SK-N-SH treated with all-trans-retinoic acid at 6 μM for 48 hours (cell line): ENCODE measurements around the gene CENPT.

ENCODE experiments used
- ATAC-seq: fragments of 200-7000 bp; cut with Tn5 transposase; 3 replicates; pipeline ENCODE4 v1.9.1; 2020; ENCODE audit warnings: mild to moderate bottlenecking, moderate library complexity
- ARNTL ChIP-seq: fragments of 450-650 bp; formaldehyde crosslinking; IDR thresholded peaks from 2 replicates; pipeline ENCODE4 v1.5.0; 2020; ENCODE audit warnings: low read depth, mild to moderate bottlenecking, moderate library complexity, borderline replicate concordance
- BACH2 ChIP-seq: fragments of 250-450 bp; sonication (Bioruptor Pico); IDR thresholded peaks from 2 replicates; pipeline ENCODE4 v1.9.0; 2021; ENCODE audit warnings: mild to moderate bottlenecking, borderline replicate concordance
- CSDC2 ChIP-seq: fragments of 250-450 bp; sonication (Bioruptor Pico); IDR thresholded peaks from 2 replicates; pipeline ENCODE4 v1.5.0; 2020; ENCODE audit warnings: mild to moderate bottlenecking, moderate library complexity
- ESRRG ChIP-seq: fragments of 250-450 bp; sonication (Bioruptor Pico); IDR thresholded peaks from 2 replicates; pipeline ENCODE4 v1.6.1; 2021; ENCODE audit warnings: mild to moderate bottlenecking
- GLIS3 ChIP-seq: fragments of 250-450 bp; sonication (Bioruptor Pico); IDR thresholded peaks from 2 replicates; pipeline ENCODE4 v1.5.0; 2020; ENCODE audit warnings: mild to moderate bottlenecking, moderate library complexity
- ISL1 ChIP-seq: fragments of 250-450 bp; sonication (Bioruptor Pico); IDR thresholded peaks from 2 replicates; pipeline ENCODE4 v2.1.2; 2022; ENCODE audit warnings: mild to moderate bottlenecking, moderate library complexity
- OSR1 ChIP-seq: fragments of 250-450 bp; sonication (Bioruptor Pico); IDR thresholded peaks from 2 replicates; pipeline ENCODE4 v1.8.0; 2022; ENCODE audit warnings: moderate library complexity, mild to moderate bottlenecking, inconsistent platforms
- PPARA ChIP-seq: fragments of 250-450 bp; sonication (Bioruptor Pico); IDR thresholded peaks from 2 replicates; pipeline ENCODE4 v1.5.0; 2020; ENCODE audit warnings: mild to moderate bottlenecking, borderline replicate concordance
- RARB ChIP-seq: fragments of 250-450 bp; sonication (Bioruptor Pico); IDR thresholded peaks from 2 replicates; pipeline ENCODE4 v1.8.0; 2021; ENCODE audit warnings: mild to moderate bottlenecking, moderate library complexity
- SNAI2 ChIP-seq: fragments of 250-450 bp; sonication (Bioruptor Pico); IDR thresholded peaks from 2 replicates; pipeline ENCODE4 v1.5.0; 2020; ENCODE audit warnings: mild to moderate bottlenecking, moderate library complexity
- TCF4 ChIP-seq: fragments of 250-450 bp; sonication (Bioruptor Pico); IDR thresholded peaks from 2 replicates; pipeline ENCODE4 v1.8.0; 2021; ENCODE audit warnings: mild to moderate bottlenecking, moderate library complexity, borderline replicate concordance
- TOX ChIP-seq: fragments of 250-450 bp; sonication (Bioruptor Pico); IDR thresholded peaks from 2 replicates; pipeline ENCODE4 v1.8.0; 2021; ENCODE audit warnings: mild to moderate bottlenecking, moderate library complexity, borderline replicate concordance
- ZC3H10 ChIP-seq: fragments of 250-450 bp; sonication (Bioruptor Pico); IDR thresholded peaks from 2 replicates; pipeline ENCODE4 v1.5.1; 2021; ENCODE audit warnings: mild to moderate bottlenecking, moderate library complexity
- ZFP30 ChIP-seq: fragments of 450-650 bp; formaldehyde crosslinking; IDR thresholded peaks from 2 replicates; pipeline ENCODE4 v1.5.0; 2022; ENCODE audit warnings: mild to moderate bottlenecking, moderate library complexity
- ZNF565 ChIP-seq: fragments of 450-650 bp; formaldehyde crosslinking; conservative IDR thresholded peaks from 2 replicates; pipeline ENCODE4 v1.5.0; 2020; ENCODE audit warnings: low read depth, mild to moderate bottlenecking, moderate library complexity
- ZNF70 ChIP-seq: fragments of 450-650 bp; formaldehyde crosslinking; IDR thresholded peaks from 2 replicates; pipeline ENCODE4 v1.5.0; 2020; ENCODE audit warnings: mild to moderate bottlenecking, moderate library complexity
- ZNF8 ChIP-seq: fragments of 450-650 bp; formaldehyde crosslinking; IDR thresholded peaks from 2 replicates; pipeline ENCODE4 v1.5.0; 2020; ENCODE audit warnings: mild to moderate bottlenecking, moderate library complexity
- TF ChIP-seq, protein P1 (sequence below): fragments of 250-450 bp; sonication (Bioruptor Pico); IDR thresholded peaks from 2 replicates; pipeline ENCODE4 v1.5.0; 2020; ENCODE audit warnings: mild to moderate bottlenecking, moderate library complexity
- TF ChIP-seq, protein P2 (sequence below): fragments of 250-450 bp; sonication (Bioruptor Pico); IDR thresholded peaks from 2 replicates; pipeline ENCODE4 v1.5.1; 2021; ENCODE audit warnings: mild to moderate bottlenecking, moderate library complexity
- TF ChIP-seq, protein P3 (sequence below): fragments of 250-450 bp; sonication (Bioruptor Pico); IDR thresholded peaks from 2 replicates; pipeline ENCODE4 v1.8.0; 2021; ENCODE audit warnings: low read depth, mild to moderate bottlenecking, moderate library complexity, borderline replicate concordance
- TF ChIP-seq, protein P4 (sequence below): fragments of 250-450 bp; sonication (Bioruptor Pico); IDR thresholded peaks from 2 replicates; pipeline ENCODE4 v1.5.1; 2020; ENCODE audit warnings: low read depth, mild to moderate bottlenecking, moderate library complexity
- TF ChIP-seq, protein P5 (sequence below): fragments of 250-450 bp; sonication (Bioruptor Pico); IDR thresholded peaks from 2 replicates; pipeline ENCODE4 v1.8.0; 2020; ENCODE audit warnings: mild to moderate bottlenecking, moderate library complexity, borderline replicate concordance

Gene CENPT

DNA sequence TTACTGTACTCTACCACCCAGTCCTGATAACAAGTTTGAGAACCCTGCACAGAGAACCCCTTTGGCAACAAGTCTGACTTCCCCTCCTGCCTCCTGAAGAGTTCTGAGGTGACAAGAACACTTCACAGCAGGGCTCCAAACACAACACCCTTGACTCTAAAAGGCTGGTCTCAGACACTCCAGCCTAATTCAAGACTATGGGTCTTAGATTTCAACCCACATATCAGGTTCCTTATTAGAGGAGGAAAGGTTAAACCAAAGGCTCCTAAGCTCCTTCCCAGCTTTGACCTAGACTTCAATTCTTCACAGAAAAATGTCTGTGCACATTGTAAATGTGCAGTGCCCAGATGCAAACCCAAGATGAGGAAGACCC lies 64.2 kb downstream of the CENPT start:
- ATAC-seq, result no peak
- no peak for TF ChIP-seq ZNF8 (CRISPR knock-in tag)
- no peak for TF ChIP-seq RARB (CRISPR knock-in tag)
- no peak for TF ChIP-seq ZNF565 (CRISPR knock-in tag)
- no peak for TF ChIP-seq ZFP30 (CRISPR knock-in tag)
- TF ChIP-seq OSR1 (CRISPR knock-in tag), result no peak
- TF ChIP-seq, protein P1, sequence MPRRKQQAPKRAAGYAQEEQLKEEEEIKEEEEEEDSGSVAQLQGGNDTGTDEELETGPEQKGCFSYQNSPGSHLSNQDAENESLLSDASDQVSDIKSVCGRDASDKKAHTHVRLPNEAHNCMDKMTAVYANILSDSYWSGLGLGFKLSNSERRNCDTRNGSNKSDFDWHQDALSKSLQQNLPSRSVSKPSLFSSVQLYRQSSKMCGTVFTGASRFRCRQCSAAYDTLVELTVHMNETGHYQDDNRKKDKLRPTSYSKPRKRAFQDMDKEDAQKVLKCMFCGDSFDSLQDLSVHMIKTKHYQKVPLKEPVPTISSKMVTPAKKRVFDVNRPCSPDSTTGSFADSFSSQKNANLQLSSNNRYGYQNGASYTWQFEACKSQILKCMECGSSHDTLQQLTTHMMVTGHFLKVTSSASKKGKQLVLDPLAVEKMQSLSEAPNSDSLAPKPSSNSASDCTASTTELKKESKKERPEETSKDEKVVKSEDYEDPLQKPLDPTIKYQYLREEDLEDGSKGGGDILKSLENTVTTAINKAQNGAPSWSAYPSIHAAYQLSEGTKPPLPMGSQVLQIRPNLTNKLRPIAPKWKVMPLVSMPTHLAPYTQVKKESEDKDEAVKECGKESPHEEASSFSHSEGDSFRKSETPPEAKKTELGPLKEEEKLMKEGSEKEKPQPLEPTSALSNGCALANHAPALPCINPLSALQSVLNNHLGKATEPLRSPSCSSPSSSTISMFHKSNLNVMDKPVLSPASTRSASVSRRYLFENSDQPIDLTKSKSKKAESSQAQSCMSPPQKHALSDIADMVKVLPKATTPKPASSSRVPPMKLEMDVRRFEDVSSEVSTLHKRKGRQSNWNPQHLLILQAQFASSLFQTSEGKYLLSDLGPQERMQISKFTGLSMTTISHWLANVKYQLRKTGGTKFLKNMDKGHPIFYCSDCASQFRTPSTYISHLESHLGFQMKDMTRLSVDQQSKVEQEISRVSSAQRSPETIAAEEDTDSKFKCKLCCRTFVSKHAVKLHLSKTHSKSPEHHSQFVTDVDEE (CRISPR knock-in tag), result no peak
- no peak for TF ChIP-seq ISL1
- TF ChIP-seq, all 23 proteins: peak for 0

DNA sequence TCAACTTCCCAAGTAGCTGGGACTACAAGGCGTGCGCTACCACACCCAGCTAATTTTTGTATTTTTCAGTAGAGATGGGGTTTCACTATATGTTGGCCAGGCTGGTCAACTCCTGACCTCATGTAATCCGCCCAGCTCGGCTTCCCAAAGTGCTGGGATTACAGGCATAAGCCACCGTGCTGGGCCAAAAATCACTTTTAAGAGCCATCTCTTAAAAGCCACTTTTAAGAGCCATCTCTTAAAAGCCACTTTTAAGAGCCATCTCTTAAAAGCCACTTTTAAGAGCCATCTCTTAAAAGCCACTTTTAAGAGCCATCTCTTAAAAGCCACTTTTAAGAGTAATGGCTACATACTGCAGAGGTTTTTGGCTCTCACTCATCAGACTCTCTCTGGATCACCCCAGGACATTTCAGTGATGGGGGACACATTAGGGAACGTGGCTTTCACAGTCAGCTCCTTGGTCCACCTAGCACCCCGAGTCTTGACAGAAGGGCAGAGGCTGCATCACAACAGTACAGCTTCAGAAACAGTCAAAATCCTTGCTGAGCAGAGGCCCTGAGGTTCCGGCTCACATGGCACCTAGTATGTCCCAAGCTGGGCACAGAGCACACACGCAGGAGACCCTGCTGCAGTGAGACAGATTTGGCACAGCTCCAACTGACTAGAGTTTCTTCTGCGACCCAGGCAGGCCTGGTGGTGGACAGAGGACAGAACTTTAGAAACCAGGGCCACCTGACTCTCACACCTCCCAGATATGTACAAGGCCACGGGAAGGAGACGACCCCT lies 64.7 kb downstream of the CENPT start:
- no peak for ATAC-seq
- TF ChIP-seq ESRRG (no peak), ZNF8 (CRISPR knock-in tag) (no peak), ISL1 (no peak), BACH2 (no peak), ZNF70 (CRISPR knock-in tag) (no peak), TOX (CRISPR knock-in tag) (no peak), CSDC2 (CRISPR knock-in tag) (no peak), ZC3H10 (CRISPR knock-in tag) (no peak), ARNTL (no peak)
- TF ChIP-seq, protein P2, sequence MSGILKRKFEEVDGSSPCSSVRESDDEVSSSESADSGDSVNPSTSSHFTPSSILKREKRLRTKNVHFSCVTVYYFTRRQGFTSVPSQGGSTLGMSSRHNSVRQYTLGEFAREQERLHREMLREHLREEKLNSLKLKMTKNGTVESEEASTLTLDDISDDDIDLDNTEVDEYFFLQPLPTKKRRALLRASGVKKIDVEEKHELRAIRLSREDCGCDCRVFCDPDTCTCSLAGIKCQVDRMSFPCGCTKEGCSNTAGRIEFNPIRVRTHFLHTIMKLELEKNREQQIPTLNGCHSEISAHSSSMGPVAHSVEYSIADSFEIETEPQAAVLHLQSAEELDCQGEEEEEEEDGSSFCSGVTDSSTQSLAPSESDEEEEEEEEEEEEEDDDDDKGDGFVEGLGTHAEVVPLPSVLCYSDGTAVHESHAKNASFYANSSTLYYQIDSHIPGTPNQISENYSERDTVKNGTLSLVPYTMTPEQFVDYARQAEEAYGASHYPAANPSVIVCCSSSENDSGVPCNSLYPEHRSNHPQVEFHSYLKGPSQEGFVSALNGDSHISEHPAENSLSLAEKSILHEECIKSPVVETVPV (CRISPR knock-in tag), result no peak
- TF ChIP-seq, protein P3, sequence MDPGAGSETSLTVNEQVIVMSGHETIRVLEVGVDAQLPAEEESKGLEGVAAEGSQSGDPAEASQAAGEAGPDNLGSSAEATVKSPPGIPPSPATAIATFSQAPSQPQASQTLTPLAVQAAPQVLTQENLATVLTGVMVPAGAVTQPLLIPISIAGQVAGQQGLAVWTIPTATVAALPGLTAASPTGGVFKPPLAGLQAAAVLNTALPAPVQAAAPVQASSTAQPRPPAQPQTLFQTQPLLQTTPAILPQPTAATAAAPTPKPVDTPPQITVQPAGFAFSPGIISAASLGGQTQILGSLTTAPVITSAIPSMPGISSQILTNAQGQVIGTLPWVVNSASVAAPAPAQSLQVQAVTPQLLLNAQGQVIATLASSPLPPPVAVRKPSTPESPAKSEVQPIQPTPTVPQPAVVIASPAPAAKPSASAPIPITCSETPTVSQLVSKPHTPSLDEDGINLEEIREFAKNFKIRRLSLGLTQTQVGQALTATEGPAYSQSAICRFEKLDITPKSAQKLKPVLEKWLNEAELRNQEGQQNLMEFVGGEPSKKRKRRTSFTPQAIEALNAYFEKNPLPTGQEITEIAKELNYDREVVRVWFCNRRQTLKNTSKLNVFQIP (CRISPR knock-in tag), result no peak
- TF ChIP-seq, protein P1 (CRISPR knock-in tag), result no peak
- TF ChIP-seq, protein P4, sequence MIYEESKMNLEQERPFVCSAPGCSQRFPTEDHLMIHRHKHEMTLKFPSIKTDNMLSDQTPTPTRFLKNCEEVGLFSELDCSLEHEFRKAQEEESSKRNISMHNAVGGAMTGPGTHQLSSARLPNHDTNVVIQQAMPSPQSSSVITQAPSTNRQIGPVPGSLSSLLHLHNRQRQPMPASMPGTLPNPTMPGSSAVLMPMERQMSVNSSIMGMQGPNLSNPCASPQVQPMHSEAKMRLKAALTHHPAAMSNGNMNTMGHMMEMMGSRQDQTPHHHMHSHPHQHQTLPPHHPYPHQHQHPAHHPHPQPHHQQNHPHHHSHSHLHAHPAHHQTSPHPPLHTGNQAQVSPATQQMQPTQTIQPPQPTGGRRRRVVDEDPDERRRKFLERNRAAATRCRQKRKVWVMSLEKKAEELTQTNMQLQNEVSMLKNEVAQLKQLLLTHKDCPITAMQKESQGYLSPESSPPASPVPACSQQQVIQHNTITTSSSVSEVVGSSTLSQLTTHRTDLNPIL (CRISPR knock-in tag), result no peak
- TF ChIP-seq, all 23 proteins: peak for 0

DNA sequence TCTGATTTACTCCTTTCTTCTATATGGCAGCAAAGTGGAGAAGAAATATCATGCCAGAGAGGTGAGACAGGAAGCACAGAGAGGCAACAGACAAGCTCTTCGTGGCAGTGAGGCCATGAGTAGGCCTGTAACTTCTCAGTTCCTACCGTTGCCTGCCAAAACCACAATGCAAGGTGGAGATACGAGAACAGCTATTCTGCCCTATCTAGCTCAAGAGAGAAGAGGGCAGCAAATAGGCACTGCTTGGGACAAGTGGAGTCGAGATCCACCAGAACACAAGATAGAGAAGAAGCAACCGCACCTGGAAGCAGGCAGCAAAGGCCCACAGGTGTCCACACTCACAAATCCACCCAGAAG lies 66.0 kb downstream of the CENPT start:
- no peak for ATAC-seq
- TF ChIP-seq BACH2, result no peak
- no peak for TF ChIP-seq PPARA (CRISPR knock-in tag)
- TF ChIP-seq ARNTL, result no peak
- TF ChIP-seq, protein P3 (CRISPR knock-in tag), result no peak
- TF ChIP-seq ZFP30 (CRISPR knock-in tag), result no peak
- no peak for TF ChIP-seq GLIS3 (CRISPR knock-in tag)
- TF ChIP-seq TOX (CRISPR knock-in tag), result no peak
- TF ChIP-seq TCF4 (CRISPR knock-in tag), result no peak
- TF ChIP-seq, protein P5, sequence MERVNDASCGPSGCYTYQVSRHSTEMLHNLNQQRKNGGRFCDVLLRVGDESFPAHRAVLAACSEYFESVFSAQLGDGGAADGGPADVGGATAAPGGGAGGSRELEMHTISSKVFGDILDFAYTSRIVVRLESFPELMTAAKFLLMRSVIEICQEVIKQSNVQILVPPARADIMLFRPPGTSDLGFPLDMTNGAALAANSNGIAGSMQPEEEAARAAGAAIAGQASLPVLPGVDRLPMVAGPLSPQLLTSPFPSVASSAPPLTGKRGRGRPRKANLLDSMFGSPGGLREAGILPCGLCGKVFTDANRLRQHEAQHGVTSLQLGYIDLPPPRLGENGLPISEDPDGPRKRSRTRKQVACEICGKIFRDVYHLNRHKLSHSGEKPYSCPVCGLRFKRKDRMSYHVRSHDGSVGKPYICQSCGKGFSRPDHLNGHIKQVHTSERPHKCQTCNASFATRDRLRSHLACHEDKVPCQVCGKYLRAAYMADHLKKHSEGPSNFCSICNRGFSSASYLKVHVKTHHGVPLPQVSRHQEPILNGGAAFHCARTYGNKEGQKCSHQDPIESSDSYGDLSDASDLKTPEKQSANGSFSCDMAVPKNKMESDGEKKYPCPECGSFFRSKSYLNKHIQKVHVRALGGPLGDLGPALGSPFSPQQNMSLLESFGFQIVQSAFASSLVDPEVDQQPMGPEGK (CRISPR knock-in tag), result no peak
- TF ChIP-seq ZNF8 (CRISPR knock-in tag), result no peak
- TF ChIP-seq SNAI2 (CRISPR knock-in tag), result no peak
- TF ChIP-seq, protein P2 (CRISPR knock-in tag), result no peak
- no peak for TF ChIP-seq ISL1
